NCI-H1417 treated with DMSO at 0.1 percent for 48 hours (cell line): Measurements from ENCODE around the gene FRRS1.

ENCODE experiments used
- DNase-seq: peaks from one replicate; lab custom pipeline; 2025; lab: John Stamatoyannopoulos, UW

Gene FRRS1

GRCh38 chr1:99731384-99731783, 35.1 kb downstream of the FRRS1 start:
- DNase-seq = no peak

DNA sequence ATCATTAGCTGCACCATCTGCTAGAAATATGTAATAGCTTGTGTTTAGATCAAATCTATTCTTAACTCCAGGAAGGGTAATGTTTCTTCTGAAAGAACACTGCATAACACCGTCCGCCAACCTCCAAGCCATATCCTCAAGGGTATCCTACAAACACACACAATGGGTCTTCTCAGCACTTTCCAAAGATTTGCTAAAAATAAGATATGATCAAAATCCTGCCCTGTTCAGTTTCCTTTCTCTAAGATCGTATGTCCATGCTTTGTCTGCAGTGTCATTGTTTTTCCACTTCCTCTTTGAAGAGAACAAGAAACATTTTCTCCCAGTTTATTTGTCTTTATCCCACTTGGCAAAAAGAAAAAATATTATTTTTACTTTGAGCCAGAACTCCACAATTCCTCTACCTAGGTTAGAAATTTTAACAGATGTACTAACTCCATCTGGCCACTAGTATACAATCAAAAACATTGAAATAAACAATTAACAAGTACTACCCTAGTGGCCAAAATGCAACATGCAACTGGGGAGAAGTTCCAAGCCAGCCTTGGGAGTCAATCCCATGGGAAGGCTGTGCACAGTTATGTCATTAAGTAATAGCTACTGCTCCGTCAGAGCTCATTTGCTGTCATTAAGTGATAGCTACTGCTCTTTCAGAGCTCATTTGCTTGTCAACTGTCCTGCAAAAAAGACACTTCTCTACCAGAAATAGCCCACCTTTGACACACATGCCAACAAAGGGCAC, 37.8 kb downstream of the FRRS1 start:
- DNase-seq = no peak

DNA sequence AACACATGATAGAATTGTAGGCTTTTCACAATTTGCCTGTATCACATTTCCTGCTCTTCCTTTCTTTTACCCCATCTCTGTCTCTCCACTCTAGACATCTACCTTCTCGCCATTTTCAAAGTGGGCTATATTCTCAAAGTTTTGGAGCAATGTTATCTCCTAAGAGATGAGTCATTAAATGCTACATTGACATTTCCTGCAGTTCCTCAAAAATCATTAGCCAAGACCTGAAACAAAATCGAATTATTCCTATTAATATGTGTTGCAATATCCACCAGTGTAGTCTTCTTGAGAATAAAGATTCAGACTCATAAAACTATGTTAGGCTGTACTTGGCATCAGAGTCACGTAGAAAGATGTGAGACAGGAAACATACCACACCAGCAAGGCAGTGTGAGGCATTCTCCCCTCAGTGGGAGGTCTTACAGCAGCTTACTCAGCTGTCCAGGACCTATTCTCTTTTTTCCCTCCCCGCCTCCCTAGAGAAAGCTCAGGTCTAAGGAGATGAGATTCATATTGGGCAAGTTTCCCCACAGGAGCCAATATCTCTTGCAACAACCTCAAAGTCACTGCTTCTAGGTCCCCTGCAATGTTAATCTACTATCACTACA, 38.8 kb downstream of the FRRS1 start:
- DNase-seq = no peak

GRCh38 chr1:99726818-99727217, 39.6 kb downstream of the FRRS1 start:
- no peak for DNase-seq

- no peak for DNase-seq
Observed at GRCh38 chr1:99726407-99726806, 40.0 kb downstream of the FRRS1 start.

DNA sequence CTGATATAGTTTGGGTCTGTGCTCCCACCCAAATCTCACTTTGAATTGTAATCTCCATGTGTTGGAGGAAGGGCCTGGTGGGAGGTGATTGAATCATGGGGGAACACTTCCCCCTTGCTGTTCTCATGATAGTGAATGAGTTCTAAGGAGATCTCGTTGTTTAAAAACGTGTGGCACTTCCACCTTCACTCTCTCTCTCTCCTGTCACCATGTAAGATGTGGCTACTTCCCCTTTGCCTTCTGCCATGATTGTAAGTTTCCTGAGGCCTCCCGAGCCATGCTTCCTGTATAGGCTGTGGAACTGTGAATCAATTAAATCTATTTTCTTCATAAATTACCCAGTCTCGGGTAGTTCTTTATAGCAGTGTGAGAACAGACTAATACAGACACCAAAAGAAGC, 40.4 kb downstream of the FRRS1 start:
- DNase-seq = no peak

DNA sequence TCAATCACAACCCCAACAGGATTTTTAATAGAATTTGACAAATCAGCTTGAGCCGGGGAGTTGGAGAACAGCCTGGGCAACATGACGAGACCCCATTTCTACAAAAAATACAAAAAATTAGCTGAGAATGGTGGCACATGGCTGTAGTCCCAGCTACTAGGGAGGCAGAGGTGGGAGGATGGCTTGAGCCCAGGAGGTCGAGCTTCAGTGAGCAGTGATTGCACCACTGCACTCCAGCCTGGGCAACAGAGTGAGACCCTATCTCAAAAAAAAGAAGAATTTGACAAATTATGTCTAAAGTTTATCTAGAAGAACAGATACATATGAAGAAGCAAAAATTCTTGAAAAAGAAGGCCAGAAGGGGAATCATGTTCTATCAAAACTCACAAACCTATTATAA, 43.2 kb downstream of the FRRS1 start:
- no peak for DNase-seq

DNA sequence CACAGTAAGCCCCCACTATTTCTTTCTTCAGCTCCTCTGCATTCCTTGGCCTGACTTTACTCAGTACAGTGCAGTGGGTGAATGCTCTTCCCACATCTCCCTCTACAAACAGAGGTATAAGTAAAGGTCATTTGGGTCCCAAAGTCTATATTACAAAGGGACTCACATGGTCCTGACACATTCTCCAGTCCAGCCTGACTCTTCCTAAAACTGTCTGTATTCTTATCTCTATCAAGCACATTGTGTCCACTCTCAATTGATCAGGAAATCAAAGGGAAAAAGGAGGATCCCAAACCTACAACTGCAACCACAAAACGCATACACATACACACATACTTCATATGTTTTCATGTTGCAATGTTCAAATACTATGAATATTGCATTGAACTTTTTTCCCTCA, 49.4 kb downstream of the FRRS1 start:
- DNase-seq = no peak

GRCh38 chr1:99713006-99713405, 53.4 kb downstream of the FRRS1 start:
- no peak for DNase-seq

GRCh38 chr1:99710994-99711393, 55.4 kb downstream of the FRRS1 start:
- no peak for DNase-seq

DNA sequence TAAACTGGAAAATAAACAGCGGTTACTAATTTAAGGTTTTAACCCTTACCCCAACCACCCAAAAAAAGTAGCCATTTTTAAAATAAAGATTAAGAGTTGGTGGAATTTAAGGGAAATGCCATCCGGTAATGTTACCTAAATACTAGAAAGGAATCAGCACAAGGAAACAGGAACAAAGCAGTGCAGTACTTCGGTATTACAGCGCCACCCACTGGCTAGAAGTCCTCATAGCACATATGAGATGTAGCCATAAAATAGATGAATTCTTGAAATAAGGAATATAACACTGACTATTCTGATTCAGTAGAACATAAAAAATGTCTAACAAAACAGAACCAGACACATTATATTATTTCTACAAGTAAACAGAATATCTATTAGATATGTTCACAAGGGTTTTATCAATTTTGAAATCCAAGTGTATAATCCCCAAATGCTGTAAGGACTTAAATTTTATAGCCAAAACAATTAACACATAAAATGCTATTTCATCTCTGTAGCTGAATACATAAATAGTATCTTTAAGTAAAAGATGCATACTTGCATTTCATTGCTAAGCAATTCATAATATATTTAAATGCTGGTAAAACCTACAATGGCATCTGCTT, 58.8 kb downstream of the FRRS1 start:
- DNase-seq = no peak

DNA sequence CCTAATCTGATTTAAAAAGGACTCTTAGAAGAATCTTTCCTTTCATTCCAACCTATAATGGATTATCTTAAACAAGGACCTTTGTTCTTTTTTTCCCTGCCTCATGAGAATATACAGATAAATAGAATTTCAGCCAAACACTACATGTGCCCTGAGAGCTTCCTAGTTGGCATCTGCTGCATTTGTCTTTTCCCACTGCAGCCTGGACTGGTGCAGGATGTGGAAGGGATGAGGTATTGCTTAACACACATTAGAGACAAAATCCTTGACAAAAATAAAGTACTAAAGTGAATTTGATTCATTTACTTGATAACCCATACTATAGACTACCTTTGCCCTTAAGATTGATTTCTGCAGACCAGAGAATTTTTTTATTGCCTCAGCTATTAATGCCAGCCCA, 61.0 kb downstream of the FRRS1 start:
- no peak for DNase-seq

DNA sequence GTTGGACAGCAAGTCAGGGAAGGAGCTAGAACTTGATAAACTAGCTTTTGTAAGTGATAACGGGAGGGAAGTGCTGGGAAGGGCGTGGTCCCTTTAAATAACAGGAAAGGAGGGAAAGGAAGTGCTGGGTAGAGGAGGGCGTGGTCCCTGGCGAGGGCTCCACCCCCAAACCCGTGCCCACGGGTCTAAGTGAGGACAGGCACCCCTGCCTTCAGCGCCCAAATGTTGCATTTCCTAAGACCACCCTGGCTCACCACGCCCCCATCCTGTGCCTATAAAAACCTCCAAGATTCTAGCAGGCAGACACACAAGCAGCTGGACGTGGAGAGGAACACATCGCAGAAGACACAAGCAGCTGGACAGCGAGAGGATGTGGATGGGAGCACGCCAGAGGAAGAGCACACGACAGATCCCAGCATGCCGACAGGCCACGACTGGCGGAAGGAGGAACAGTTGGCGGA, 62.0 kb downstream of the FRRS1 start:
- no peak for DNase-seq

DNA sequence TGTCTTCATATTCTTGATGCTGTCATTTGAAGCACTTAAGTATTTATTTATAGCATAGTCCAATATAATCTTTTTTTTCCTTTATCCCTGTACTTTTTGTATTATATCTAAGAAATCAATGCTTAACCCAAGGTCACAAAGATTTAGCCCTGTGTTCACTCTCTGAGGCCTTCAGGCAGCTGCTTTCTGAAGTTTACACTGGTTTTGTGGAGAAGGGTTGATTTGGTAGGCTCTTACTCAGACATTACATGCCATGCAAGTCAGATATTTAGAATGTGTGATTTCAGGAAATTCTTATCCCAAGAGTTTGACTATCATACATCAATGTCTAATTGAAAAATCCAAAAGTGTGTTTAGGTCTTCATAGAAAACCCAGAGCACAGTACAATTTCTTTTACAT, 64.2 kb downstream of the FRRS1 start:
- no peak for DNase-seq

GRCh38 chr1:99700020-99700419, 66.4 kb downstream of the FRRS1 start:
- DNase-seq = no peak

DNA sequence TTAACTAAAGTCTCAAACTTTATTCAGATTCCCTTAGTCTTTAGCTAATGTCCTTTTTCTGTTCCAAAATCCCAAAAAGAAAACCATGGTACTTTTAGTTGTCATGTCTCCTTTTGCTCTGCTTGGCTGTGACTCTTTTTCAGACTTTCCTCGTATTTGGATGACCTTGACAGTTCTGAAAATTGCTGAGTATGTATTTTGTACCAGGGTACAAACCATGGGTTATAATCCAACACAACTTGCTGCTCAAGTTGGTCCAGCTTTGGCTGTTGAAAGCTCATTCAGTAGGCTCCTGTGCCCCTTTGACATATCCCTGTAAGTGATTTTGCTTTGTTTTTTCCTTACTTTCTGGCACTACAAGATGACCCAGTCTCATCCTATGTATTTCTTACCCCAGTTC, 68.9 kb downstream of the FRRS1 start:
- no peak for DNase-seq

- DNase-seq = no peak
Observed at GRCh38 chr1:99696616-99697015, 69.8 kb downstream of the FRRS1 start.

DNA sequence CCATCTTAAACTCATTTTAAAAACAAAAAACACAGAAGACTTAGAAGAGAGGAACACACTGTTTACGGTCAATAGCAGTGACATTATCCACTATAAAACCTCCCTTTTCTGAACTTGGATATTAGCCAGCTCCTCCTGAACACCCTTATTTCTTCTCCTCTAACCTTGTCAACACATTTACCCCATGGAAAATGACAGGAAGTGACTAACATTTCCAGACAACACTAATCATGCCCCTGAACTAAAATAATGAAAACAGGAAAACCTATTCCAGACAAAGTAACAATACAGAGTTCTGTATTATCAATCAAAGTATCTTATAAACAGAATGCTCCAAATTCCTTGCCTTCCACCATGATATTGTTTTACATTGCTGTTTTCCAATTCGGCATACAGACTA, 75.3 kb downstream of the FRRS1 start:
- DNase-seq = no peak

- DNase-seq = no peak
Observed at GRCh38 chr1:99685516-99686180, 80.8 kb downstream of the FRRS1 start.

- no peak for DNase-seq
Observed at GRCh38 chr1:99682291-99682751, 84.1 kb downstream of the FRRS1 start.

DNA sequence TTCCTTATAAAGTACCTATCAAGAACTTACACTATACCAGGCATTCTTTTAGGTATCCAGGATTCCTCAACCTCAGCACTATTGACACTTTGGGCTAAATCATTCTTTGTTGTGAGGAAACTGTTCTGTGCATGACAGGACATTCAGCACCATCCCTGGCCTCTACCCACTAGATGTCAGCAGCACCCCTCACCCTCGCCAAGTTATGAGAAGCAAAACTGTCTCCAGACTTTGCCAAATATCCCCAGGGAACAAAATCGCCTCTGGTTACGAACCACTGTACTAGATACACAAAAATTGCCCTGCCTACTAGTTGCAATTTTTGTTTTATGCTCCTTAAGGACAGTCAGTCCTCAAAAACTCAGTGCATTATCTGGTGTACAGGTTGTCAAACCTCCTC, 84.9 kb downstream of the FRRS1 start:
- no peak for DNase-seq

DNA sequence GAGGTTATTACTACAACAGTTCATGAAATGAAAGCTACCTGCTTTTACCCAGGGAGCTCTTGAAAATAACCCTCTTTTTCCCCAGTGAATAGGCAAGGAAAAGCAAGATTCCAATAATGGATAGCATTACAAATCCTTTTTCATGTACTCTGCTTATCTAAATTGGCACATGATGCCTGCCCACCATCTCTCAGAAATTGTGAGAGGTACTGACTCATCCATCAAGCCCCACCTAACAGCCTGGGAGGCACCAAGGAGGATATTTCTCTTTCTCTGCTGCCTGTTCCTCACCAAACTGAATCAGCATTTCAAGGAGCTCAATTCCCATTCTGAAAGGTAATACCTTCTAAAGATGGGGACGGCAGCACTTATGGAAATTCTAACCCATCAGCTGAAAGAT, 86.2 kb downstream of the FRRS1 start:
- DNase-seq = no peak

DNA sequence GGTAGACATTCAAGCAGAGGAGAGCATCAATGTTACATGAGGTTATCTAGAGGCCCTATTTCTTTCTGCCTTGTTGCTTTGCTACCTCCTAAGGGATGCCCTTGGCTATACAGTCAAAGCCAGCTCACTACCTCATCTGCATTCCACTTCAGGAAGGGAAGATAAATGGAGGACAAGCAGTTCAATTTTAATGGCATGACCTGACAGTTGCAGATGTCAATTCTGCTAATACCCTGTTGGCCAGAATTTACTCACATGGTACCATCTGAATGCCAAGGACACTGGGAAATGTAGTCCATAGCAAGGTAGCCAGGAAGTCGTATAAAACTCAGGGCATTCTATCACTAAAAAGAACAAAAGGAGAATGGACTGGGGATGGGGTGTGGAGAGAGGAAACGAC, 89.0 kb downstream of the FRRS1 start:
- no peak for DNase-seq
